ENCODE data around the gene B3GALT6. TPM values are rescaled to one million over a fixed set of nuclear protein-coding genes. Genes with fewer than 3 reads are reported as not detected.

Gene B3GALT6
- total RNA-seq, 4 donors from 2014 or later = 8.5 to 32.8 (median 20.6) TPM

DNA sequence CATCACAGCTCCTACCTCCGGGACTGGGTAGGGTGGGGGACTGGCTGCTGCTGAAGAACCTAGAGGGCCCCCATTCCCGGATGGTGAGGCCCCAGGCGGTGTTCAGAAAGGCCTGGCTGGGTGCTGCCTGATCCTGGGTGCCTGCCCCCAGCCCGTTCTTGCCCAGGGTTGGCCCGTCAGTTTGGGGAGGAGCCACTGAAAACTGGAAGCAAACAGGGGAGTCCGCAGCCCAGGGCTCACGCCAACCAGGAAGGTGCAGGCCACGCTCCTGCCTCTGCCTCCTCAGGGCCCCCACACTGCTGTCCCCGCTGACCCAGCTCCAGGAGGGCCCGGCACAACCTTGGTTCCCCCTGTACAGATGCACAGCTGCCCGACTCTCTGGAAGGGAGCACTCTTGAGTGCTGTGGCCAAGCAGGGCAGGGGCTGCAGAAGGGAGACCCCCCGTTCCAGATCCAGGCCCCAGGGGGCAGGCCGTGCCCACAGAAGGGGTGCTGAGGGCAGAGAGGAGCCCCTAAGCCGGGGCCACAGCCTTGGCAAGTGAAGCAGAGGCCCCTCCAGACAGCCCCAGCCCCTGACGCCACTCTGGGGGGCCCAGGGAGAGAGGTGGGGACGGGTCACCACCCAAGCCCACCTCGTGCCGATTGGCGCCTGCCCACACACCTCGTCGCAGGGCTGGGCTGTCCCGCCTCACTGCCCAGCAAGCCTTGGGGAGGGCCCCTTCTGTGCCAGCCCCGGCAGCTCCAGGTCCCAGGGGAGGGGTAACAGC, 9.0 kb downstream of the B3GALT6 start:
- Histone ChIP-seq H3K36me3 (no peaks in the 10 kb centered on the region), H3K27ac (no peak overlapping the region), H3K27me3 (peaks cover 33 to 42% (median 40%) of the 10 kb centered on the region in 3 donors), H3K9me3 (no peaks in the 10 kb centered on the region), H3K4me3 (no peak overlapping the region), H3K4me1 (no peaks in the 10 kb centered on the region)
- DNase-seq (no peak), ATAC-seq (no peak)
- TF ChIP-seq, protein P1, sequence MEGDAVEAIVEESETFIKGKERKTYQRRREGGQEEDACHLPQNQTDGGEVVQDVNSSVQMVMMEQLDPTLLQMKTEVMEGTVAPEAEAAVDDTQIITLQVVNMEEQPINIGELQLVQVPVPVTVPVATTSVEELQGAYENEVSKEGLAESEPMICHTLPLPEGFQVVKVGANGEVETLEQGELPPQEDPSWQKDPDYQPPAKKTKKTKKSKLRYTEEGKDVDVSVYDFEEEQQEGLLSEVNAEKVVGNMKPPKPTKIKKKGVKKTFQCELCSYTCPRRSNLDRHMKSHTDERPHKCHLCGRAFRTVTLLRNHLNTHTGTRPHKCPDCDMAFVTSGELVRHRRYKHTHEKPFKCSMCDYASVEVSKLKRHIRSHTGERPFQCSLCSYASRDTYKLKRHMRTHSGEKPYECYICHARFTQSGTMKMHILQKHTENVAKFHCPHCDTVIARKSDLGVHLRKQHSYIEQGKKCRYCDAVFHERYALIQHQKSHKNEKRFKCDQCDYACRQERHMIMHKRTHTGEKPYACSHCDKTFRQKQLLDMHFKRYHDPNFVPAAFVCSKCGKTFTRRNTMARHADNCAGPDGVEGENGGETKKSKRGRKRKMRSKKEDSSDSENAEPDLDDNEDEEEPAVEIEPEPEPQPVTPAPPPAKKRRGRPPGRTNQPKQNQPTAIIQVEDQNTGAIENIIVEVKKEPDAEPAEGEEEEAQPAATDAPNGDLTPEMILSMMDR (IDR thresholded peaks at IDR 0.05 in 4 of 5, conservative IDR thresholded peaks at IDR 0.05 in 1 of 5) = no peak
- TF ChIP-seq POLR2A (IDR thresholded peaks at IDR 0.05) = no peak
- in situ Hi-C loops (cut with MboI; ENCODE audit: low sequenced_read_pairs in 4 of 4) = no loop called here
- intact Hi-C loops (cut with DNase I; ENCODE audit: low total_unique reads) = no loop called here

DNA sequence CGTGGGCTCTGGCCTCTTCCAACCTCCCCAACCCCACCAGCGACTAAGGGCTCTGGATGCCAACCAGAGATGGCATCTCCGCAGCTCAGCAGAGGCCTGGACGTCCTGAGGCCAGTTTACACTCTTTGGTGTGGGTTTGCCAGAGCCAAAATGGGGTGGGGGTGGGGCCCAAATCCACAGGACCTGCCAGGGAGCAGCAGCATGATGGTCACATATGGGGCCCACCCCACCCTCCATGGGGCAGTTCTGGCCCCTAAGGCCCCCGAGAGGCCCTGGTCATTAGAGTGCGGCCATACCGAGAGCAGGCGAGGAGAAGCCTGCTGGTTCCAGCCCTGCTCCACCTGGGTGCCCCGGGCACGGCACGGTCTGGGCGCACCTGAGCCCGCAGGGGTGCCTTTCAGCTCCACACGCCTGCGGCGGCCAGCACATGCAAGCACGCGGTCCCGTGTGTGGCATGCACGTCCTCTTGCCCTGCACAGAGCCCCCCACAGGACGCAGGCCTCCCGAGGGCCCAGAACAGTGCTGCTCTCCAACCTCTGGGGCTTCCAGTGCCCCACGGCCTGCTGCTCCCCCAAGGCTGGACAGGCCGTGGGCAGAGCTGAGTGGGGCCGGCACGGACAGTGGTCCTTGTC, 9.7 kb downstream of the B3GALT6 start:
- ATAC-seq (no peak), DNase-seq (no peak)
- Histone ChIP-seq H3K9me3 (no peaks in the 10 kb centered on the region), H3K27me3 (peaks cover 36 to 46% (median 45%) of the 10 kb centered on the region in 3 donors), H3K27ac (no peak overlapping the region), H3K36me3 (no peaks in the 10 kb centered on the region), H3K4me1 (no peaks in the 10 kb centered on the region), H3K4me3 (no peak overlapping the region)
- TF ChIP-seq, protein P1 (IDR thresholded peaks at IDR 0.05 in 4 of 5, conservative IDR thresholded peaks at IDR 0.05 in 1 of 5) = no peak
- no peak for TF ChIP-seq POLR2A (IDR thresholded peaks at IDR 0.05)
- intact Hi-C loops (cut with DNase I; ENCODE audit: low total_unique reads) = no loop called here
- in situ Hi-C loops (cut with MboI; ENCODE audit: low sequenced_read_pairs in 4 of 4) = no loop called here

DNA sequence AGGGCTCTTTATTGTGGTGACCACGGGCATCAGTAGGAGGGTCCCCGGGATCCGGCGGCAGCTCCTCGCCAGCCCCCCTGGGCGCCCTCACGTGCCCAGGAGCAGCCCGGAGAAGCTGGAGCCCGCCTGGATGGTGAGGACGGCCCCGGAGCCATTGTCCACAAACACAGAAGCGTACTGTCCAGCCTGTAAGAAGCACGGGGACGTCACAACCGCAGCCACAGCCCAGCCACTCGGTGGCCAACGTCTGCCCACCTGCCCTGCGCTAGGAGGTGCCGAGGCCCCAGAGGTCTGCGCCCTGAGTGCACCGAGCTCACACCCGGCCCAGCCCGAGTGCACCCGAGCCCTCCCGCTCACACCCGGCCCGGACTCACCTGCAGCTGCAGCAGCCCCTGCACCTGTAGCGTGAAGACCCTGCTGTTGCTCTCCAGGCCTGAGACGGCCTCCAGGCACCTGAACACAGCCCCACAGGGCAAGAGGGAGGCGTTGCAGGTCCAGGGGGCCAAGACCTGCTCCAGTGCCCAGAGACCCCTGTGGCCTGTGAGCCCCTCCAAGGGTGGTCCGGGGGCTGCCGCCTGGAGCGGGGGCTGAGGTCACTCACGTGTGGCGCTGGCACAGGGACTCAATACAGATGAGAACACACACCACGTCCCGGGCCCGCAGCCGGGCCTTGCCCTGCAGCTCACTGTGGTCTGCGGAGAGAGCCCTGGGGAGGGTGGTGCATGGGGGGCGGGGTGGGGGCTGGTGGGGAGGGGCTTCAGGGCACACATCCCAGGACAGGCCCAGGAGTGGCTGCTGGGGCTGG, 10.6 kb downstream of the B3GALT6 start:
- Histone ChIP-seq H3K9me3 (no peaks in the 10 kb centered on the region), H3K27ac (no peak overlapping the region), H3K36me3 (no peaks in the 10 kb centered on the region), H3K27me3 (peaks cover 36 to 50% (median 47%) of the 10 kb centered on the region in 3 donors), H3K4me1 (no peaks in the 10 kb centered on the region), H3K4me3 (no peak overlapping the region)
- in situ Hi-C loops (cut with MboI; ENCODE audit: low sequenced_read_pairs in 4 of 4) = no loop called here
- ATAC-seq (no peak), DNase-seq (no peak)
- intact Hi-C loops (cut with DNase I; ENCODE audit: low total_unique reads) = no loop called here
- TF ChIP-seq, protein P1 (IDR thresholded peaks at IDR 0.05 in 4 of 5, conservative IDR thresholded peaks at IDR 0.05 in 1 of 5) = no peak
- no peak for TF ChIP-seq POLR2A (IDR thresholded peaks at IDR 0.05)

DNA sequence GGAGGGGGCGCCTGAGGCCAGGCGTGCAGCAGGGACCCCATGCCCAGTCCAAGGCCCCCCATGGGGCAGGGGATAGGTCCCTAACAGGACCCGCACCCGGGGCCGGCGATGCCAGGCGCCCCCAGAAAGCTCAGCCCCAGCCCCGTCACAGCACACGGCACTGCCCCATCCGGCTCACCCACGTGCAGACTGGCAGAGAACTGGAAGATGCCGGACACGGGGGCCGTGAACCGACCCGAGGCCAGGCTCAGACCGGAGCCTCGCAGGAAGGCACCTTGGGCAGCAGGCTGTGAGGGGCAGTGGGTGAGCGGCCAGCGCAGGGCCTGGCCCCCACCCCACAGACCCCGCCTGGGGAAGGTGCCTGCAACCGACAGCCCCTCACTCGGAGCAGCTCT, 11.2 kb downstream of the B3GALT6 start:
- peaks cover 32 to 45% (median 41%) of the 10 kb centered on the region in 3 donors for H3K27me3 ChIP-seq
- H3K36me3 ChIP-seq = no peaks in the 10 kb centered on the region
- DNase-seq (no peak), ATAC-seq (no peak)
- no peak overlapping the region for H3K27ac ChIP-seq
- no peaks in the 10 kb centered on the region for H3K9me3 ChIP-seq
- in situ Hi-C loops (cut with MboI; ENCODE audit: low sequenced_read_pairs in 4 of 4) (no loop called here), intact Hi-C loops (cut with DNase I; ENCODE audit: low total_unique reads) (no loop called here)
- H3K4me3 ChIP-seq = no peak overlapping the region
- TF ChIP-seq POLR2A (IDR thresholded peaks at IDR 0.05) = no peak
- TF ChIP-seq, protein P1 (IDR thresholded peaks at IDR 0.05 in 4 of 5, conservative IDR thresholded peaks at IDR 0.05 in 1 of 5) = no peak
- H3K4me1 ChIP-seq = no peaks in the 10 kb centered on the region
